ENCODE results near the gene SFRP2.

Gene SFRP2

GRCh38 chr4:153788413-153789276 is at the start of gene SFRP2:
SFRP2 (minus strand) TSS chr4:153789083; CDS start chr4:153788835, 248 bp downstream.
- no peak within 1 kb of the TSS for H3K4me3 ChIP-seq (ENCODE audit: low read depth, low read length)

GRCh38 chr4:153838564-153838963 is 49.7 kb upstream of the SFRP2 start:
- TF ChIP-seq, protein P1, sequence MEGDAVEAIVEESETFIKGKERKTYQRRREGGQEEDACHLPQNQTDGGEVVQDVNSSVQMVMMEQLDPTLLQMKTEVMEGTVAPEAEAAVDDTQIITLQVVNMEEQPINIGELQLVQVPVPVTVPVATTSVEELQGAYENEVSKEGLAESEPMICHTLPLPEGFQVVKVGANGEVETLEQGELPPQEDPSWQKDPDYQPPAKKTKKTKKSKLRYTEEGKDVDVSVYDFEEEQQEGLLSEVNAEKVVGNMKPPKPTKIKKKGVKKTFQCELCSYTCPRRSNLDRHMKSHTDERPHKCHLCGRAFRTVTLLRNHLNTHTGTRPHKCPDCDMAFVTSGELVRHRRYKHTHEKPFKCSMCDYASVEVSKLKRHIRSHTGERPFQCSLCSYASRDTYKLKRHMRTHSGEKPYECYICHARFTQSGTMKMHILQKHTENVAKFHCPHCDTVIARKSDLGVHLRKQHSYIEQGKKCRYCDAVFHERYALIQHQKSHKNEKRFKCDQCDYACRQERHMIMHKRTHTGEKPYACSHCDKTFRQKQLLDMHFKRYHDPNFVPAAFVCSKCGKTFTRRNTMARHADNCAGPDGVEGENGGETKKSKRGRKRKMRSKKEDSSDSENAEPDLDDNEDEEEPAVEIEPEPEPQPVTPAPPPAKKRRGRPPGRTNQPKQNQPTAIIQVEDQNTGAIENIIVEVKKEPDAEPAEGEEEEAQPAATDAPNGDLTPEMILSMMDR (conservative IDR thresholded peaks at IDR 0.05; ENCODE audit: low read depth, low read length), result no peak
- H3K4me3 ChIP-seq (ENCODE audit: low read depth, low read length), result no peak overlapping the region
- no peak for DNase-seq (ENCODE audit: low read depth)

More at GRCh38 chr4:153788413-153789276, at the start of gene SFRP2:
- TF ChIP-seq, protein P1 (conservative IDR thresholded peaks at IDR 0.05; ENCODE audit: low read depth, low read length), result no peak
- DNase-seq (ENCODE audit: low read depth), result no peak

DNA sequence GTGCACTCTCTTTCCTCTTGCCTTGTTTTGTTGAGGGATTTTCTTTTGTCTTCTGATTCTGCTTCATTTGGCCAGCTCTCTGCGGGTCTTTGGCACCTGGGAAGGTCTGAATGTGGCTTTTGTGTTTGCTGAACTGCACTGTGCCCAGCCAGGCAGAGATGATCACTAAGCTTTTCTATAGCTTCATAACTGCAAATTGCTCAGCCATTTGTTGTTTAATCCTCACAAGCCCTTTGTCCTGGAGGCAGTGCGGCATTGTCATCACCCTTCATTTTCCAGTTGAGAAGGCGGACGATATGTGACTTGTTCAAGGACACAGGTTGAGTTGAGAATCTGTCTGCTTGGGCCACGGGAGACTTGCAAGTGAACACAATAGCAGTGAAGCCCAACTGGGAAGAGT is 46.0 kb upstream of the SFRP2 start:
- DNase-seq (ENCODE audit: low read depth), result no peak
- H3K4me3 ChIP-seq (ENCODE audit: low read depth, low read length), result no peak overlapping the region
- TF ChIP-seq, protein P1 (conservative IDR thresholded peaks at IDR 0.05; ENCODE audit: low read depth, low read length), result no peak

GRCh38 chr4:153832720-153833287 is 43.9 kb upstream of the SFRP2 start:
- DNase-seq (ENCODE audit: low read depth), result no peak
- H3K4me3 ChIP-seq (ENCODE audit: low read depth, low read length), result no peak overlapping the region
- TF ChIP-seq, protein P1 (conservative IDR thresholded peaks at IDR 0.05; ENCODE audit: low read depth, low read length), result no peak

DNA sequence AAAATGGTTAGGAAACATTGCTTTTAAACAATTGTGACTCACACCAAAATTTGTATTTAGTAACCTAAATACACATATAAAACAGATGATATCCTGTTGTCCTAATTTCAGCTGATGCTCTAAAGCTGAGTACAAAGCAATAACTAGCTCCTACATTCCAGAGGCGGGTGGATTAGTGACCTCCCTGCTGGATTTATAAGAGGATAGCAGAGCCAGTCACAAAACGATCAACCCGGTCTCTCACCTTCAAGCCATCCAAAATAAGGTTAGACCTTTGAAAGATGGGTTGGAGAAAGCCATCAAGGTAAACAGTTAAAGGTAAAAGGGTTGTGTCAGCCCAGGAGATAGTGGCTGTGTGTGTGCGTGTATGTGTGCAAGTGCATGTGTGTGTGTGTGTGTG is 43.2 kb upstream of the SFRP2 start:
- TF ChIP-seq, protein P1 (conservative IDR thresholded peaks at IDR 0.05; ENCODE audit: low read depth, low read length), result no peak
- no peak for DNase-seq (ENCODE audit: low read depth)
- H3K4me3 ChIP-seq (ENCODE audit: low read depth, low read length), result no peak overlapping the region

DNA sequence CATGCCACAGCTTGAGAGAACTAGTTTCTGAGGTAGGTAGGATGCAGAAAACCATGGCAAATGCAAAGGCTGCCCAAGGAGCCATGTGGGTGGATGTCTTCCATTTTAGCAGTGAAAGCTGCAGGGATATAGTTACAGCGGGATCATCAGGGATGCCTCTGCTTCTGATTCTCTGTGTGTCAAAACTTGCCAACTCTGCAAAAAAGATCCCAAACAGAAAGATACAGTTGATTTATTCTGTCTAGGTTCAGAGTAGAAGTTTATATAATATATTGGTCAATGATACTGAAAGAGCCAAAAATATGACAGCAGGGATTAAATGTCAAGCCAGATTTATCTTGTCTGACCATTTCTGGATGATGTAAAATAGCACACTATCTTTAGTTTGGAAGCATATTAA is 42.4 kb upstream of the SFRP2 start:
- TF ChIP-seq, protein P1 (conservative IDR thresholded peaks at IDR 0.05; ENCODE audit: low read depth, low read length), result no peak
- no peak overlapping the region for H3K4me3 ChIP-seq (ENCODE audit: low read depth, low read length)
- no peak for DNase-seq (ENCODE audit: low read depth)

Measured in choroid plexus epithelial cell (primary cell).